SHP77 (cell line): ENCODE data around the gene C1QL1.

Source experiments
- DNase-seq, 2 experiments: peaks; one replicate each; lab custom pipeline; 2025; lab: John Stamatoyannopoulos, UW

The C1QL1 gene

DNA sequence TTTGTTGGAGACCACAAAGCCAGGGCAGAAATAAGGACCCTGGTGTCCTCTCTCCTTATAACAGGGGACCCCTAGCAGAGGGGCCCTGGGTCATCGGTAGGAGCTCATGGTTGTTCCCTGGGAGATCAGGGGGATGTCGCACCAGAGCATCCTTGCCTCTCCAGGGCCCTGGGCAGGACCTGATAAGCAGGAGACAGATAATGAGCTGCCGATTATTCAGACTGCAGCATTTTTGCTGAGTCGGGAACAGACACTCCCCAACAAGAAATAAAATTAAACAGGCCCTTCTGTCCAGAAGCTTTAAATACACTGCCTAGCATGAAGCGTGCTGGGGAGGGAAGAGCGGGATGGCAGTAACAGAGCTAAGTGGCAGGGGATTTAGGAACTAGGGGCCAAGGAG lies 37.4 kb downstream of the C1QL1 start:
- DNase-seq = no peak

DNA sequence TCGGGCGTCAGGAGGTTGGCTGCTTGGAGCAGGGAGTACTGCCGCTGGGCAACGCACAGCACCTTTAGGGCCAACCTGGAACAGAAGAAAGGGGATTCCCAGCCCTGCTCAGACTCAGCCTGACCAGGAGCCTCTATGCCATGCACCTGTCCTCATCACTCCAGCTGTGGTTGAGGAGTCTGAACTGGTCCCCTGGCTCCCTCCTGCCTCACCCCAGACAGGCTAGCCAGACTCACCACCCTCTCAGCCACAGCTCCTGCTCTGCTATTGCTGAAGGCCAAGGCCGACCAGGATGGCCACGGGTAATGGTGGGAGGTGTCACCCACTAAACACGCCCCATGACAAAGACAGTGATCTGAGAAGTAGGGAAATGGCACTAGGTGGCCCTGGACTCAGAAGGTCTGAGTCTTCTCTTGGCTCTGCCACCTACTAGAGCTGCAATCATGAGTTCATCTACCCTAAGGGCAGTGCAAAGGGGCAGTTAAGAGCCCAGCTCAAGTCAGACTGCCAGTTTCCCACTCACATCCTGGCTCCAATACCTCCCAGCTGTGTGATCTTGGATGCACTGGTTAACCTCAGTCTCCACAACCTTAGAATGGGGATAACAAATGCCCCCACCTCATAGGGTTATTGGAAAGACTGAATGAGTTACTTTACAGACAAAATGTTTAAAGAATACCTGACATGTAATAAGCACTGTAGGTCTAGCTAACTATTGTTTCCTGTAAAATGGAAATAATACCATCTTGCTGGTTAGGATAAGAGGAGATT lies 39.0 kb downstream of the C1QL1 start:
- no peak for DNase-seq

DNA sequence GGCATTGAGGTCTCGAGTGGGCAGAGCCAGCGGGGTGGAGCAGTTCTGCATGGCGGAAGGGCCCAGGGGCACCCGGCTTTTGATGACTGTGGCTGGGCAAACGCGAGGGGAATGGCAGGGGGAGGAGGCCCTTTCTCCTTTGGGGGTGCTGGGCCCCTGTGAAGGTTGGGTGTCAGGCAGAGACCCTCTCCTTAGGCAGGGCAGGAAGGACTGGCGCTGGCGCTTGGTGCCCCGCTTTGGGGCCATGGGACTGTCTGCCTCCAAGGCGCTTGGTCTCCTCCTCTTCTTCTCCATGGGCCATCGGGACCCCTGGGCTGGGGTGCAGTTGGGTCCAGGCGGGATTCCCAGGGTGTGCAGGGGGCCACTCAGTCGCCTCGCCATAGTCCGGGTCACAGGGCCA lies 40.0 kb downstream of the C1QL1 start:
- DNase-seq = no peak

DNA sequence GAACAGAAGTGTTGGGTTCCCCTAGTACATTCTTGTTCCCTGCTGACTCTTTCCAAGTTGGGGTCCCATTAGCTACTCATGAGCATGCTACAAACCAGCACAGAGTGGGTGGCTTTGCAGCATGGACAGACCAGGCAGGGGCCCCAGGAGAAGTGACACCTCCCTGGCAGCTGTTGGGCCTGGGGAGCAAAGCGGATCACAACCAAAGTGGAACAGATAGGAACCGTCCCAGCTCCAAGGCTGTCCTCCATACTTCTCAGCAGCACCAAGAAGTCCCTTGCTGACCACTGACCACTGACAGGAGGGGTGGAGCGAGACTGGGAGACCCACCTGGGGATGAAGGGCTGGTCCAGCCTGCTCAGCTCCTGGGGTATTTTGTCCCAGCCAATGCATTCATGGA lies 40.4 kb downstream of the C1QL1 start:
- no peak for DNase-seq

DNA sequence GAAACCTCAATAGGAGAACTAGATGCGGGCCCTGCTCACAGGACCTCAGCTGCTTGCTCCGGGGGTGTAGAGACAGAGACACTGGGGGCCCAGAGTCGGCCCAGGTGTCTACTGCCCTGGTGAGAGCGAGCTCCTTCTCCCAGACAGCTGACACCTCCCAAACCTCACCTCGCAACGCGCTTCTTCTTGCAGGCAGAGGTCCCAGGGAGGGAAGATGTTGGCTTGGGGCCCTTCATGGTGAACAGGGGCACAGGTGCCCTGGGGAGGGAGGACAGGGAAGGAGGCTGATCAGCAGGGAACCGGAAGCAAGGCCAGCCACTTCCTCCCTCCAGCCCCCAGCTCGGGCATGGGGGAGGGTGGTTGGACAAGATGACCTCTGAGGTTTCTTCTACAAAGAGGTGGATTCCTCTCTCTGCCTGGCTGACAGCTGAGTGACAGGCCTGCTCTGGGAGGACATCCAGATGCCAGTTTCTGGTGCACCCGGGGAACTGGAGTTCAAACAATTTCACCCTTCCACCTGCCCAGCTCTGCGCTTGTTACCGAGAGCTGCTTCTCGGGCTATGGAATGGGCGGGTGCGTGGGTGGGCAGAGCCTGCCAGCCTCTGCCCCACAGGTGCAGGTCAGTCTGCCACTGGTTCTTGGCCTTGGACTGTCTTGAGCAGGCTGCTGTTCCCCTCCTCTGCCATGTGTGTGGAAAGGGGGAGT lies 41.1 kb downstream of the C1QL1 start:
- no peak for DNase-seq

DNA sequence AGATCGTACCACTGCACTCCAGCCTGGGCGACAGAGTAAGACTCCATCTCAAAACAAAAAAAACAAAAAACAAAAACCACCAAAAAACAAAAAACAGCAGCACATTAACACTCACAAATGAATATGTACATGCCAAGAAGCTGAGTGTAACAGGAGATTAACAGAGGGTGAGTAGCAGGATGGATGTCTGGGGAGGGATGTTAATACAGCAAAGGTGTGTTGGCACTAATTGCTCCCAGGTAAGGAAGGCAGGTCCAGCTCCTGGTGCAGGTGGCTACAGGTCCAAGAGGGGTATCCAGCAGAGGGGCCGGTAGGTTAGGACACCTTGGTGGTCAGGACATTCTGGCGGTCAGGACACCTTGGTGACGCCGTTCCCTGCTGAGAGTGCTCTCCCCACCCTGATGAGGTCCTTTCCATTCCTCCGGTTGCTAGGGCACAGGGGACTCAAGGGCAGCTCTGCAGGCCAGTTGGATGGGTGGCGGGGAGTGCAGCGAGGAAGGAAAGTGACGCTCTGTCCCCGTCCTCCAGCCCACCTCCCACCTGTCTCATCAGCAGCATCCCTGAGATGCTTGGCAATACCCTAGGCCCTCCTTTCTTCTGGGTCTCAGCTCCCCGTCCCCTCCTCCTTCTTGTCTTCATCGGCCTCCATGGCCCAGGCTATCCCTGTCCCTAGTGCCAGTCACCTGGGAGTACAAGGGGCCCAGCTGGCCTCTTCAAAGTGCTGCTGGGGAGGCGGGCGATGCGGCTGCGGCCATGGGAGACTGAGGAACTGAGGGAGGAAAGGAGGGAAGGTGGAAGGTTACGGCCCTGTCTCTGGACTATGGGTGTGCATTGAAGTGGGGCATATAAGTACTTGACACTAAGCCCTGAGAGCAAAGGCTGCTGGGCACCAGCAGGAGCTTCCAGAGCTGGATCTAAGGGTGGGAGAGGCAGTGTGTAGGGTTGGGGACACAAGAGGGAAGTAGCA lies 42.1 kb downstream of the C1QL1 start:
- no peak for DNase-seq

DNA sequence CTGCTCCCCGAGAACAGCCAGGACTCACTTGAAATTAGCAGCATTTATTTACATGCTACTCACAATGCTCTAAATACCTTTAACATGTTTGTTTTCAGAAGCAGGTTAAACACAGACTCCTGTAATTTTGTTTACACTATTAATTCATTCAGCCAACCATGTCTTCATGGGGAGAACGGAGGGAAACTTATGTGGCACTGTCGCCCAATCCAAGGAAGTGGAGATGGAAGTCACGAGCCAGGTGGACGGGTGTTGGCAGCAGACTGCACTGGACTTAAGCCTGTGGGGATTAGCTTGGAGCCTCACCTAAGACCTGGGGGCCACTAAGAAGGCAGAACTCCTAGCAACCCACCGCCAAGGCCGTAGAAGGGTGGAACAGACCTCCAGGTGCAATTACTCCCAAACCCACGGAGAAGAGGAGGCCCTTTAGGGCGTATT lies 44.0 kb downstream of the C1QL1 start:
- no peak for DNase-seq

DNA sequence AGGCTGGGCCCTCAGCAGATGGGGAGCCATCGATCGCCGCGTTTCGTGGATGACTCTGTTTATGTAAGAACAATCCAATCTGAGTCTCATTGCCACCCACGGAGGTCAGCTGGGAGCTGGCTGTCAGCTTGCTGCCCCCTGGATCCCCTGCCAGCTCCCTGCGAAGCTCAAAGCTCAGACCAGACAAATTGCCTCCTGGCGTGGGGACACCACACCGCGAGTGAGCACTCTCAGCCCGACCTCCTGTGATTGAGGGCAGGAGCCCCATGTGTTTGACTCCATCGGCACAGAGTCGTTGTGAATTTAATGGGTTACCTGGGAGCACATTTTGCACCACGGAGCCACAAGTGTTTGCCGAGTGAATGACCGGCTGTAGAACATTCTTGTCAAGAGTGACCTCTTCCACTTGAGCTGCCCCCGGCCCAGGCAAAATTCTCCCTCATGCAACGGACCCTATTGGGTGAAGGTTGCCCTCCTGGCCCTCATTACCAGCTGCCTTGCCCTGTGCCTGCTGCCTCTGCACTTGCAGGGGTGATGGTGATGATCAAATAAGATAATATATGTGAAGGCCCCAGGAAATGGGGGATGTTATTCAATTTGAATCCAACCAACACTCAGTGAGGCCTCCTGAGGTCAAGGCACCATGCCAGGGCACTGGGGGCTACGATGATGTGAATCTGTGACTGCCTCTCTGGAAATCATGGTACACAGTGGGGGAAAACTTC lies 45.2 kb downstream of the C1QL1 start:
- DNase-seq = no peak

DNA sequence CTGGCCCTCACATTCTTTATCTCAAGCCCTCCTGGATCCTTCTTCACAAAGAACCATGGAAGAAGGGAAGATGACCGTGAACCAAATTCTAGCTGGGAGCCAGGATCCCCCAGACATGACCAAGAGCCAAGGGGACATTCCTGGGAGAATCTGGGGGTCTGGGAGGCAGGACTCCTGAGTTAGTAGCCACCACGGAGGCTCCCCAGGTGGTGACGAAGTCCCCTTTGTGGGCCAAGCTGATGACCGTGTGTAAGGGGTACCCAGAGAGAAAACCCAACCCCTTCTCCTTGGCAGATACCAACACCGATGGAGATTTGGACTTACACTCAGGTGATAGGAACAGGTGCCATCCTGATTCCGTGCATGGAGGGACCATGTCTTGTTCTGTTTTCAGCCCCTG lies 46.0 kb downstream of the C1QL1 start:
- no peak for DNase-seq

DNA sequence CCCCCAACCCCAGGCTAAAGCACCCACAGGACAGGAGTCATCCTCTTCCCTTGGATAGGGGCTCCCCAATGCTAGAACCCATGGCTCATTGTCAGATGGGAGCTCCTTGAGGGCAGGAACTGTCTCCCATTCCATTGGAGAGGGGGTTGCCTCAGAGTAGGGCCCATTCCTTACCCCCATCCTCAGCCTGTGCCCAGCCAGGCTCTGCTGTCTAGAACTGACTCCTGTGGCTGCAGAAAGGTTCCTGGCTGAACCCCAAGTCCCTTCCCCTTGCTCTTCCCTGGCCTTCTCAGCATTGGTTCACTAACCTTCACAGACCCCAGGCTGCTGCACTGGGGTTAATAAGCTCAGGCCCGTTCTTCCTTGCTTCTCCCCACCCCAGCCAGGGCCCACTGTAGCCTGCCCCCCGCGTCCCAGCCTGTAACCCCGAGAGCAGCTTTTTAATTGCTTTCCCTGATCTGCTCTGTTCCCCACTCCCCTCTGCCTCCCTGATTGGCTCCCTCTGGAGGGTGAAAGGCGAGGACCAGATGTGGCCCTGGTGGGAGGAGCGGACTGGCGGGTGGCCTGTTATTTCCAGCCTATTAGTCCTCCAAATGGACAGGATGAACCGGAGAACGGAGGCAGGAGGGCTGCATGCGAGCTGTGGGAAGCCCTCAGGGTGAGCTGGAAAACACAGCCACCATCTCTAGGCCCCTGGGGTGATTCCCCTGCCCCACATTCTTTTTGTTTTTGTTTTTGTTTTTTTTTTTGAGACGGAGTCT lies 46.8 kb downstream of the C1QL1 start:
- no peak for DNase-seq

DNA sequence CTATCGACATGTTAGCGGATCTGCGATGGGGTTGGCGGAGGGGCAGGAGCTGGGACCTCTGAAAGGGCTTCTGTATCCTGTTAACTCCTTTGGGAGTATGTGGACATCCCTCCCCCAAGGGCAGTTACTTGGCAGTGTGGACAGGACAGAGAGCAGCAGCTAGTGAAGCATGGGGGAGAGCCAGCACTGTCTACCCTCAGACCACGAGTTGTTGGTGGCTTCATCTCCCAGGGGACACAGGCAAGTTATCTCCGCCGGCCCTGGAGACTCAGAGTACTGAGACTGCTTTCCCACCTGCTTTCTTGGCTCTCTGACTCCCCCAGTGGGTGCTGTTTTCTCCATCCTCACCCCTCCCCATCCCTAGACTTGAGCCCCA lies 47.5 kb downstream of the C1QL1 start:
- DNase-seq = no peak

DNA sequence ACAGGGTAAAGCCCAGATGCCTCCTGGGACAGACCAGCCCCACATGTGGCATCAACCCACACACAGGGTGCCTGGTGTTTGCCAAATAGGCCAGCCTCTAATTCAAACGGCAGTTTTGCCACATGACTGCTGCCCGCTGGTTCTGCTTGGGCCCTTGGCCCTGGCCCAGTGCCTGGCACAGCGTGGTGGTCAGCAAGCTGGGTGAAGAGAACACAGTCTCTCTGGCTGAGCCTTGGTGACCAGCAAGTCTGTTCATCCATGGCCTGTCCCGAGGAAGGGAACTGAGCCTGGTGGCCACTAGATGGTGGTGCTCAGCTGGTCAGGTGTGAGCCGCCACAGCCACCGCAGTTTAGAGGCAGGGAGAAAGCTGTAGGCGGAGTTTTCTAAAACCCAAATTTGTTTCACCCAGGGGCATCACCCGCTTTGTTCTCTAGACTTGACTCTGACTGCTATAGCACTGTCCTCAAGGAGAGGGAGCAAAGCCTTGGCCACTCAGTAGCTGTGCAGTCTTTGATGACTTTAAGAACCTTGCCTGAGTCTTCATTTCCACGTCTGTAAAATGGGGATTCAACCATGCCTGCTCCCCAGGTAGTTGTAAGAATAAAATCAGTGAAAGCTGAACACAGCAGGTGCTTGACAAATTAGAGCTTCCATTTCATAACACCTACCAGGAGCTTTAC lies 48.1 kb downstream of the C1QL1 start:
- DNase-seq = peak; percentile 71 to 83

DNA sequence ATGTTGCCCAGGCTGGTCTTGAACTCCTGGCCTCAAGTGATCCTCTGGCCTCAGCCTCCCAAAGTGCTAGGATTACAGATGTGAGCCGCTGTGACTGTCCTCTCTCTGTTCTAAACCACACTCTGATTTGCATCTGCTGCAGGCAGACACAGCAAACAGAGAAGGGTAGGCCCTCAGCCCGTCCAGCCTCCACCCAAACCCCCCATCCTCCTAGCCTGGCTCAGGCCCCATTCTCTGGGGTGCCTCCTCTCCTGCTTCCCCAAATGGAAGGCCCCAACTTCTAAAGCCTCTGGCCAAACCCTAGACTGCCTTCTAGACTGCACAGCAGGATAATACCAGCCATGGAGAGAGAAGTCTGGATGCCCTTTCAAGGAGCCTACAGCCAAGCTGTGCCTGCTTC lies 48.7 kb downstream of the C1QL1 start:
- no peak for DNase-seq

DNA sequence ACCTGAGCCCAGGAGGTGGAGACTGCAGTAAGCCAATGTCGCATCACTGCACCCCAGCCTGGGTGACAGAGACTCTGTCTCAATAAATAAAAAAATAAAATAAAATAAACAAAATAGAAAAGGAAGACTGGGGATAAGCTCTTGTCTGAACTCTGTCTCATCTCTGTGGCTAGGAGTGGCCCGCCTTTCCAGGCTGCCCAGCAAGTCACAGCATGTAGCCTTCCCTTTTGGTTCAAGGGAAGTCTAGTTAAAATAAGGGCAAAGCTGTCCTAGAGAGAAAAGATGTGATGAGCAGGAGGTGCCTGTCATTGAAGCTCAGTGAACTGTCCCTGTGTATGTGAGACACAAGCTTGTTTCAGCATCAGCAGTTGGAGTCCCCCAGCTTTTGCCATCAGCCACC lies 50.1 kb downstream of the C1QL1 start:
- DNase-seq = no peak

DNA sequence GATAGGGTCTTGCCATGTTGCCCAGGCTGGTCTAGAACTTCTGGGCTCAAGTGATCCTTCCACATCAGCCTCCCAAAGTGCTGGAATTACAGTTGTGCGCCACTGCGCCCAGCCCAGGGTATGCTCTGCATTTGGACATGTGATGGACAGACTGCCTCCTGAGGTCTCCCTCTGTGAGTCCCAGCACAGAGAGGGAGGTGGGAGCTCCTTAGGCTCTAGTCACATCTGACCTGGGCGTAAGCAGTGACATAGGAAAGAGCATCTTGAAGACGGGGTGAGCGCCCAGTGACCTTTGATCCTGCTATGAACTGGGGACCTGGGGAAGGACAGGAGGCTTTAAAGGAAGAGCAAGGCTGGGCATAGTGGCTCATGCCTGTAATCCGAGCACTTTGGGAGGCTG lies 50.6 kb downstream of the C1QL1 start:
- DNase-seq = no peak

DNA sequence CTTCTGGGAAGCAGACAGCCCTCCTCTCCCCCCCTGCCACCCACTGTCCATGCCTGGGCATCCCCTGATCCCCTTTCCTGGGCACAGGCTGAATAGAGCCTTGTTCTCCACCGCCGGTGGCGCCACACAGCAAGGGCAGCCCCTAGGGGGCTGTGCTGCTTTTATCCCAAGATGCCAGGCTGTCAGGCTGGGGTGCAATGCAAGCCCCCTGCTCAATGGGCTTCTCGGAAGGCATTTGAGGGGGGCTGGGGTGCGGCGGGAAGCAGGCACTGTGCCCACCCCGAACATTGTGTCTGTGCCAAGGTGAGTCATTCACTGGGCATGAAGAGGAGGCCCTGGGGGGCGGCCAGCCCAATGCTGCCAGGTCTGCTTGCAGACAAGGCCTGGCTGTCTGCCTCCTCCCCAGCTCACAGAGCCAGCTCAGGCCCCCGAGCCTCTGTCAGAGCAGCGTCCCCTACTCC lies 51.3 kb downstream of the C1QL1 start:
- DNase-seq = no peak

DNA sequence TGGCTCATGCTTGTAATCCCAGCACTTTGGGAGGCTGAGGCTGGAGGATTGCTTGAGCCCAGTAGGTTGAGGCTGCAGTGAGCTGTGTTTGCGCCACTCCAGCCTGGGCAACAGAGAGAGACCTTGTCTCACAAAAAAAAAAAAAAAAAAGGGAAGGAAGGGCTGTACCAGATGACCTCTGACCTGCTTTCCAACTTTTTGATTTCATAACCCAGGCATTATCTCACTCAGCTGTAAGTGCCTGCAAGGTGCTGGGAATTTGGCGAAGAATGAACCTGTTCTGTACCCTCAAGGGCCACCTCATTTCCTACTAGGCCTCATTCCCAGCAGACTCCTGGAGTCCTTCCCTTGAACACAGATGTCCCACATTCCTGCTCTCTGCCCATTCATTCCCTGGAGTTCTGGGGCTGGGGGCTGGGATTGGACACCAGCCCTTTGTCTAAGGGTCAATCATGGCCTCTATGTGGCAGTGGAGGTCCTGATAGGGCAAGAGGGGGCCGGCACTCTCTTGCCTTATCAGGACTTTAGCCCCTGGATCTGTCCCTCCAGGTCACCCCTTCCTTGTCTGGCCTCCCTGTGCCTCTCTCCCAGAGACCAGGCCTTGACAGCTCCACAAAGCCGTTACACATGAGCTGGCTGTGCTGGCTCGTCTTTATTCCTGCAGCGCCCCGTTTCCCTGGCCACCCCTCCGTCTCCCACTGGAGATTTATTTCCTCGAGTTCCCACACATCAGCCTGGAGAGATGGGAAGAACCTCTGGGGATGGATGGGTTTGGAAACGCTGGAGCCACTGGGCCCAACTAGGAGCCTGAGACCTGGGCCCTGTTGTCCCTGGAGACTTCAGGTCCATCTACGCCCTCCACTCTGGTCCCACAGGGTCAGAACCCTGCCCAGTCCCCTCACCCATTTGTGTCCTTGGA lies 52.0 kb downstream of the C1QL1 start:
- DNase-seq = no peak

DNA sequence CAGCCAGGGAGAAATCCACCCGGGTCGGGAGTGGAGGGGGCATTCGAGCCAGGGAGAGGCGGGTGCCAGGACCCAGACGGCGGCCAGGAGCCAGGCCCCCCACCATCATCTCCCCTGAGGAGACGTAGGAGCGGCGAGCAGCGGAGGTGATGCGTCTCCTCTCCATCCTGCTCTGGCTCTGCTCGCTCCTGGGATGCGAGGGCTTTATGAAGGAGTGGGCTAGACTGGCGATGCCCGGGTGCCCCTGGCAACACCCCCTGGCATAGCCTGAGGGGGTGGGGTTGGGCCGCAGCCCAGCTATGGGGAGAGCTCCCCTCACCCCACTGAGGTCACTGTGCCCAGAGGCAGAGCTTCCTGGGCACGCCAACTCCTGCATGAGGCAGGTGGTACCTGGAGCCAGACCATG lies 52.8 kb downstream of the C1QL1 start, which contains the start of gene GFAP:
GFAP (minus strand) TSS at position 180 of the 406 bp plus-strand sequence; CDS start at position 166, 14 bp downstream.
- no peak for DNase-seq

DNA sequence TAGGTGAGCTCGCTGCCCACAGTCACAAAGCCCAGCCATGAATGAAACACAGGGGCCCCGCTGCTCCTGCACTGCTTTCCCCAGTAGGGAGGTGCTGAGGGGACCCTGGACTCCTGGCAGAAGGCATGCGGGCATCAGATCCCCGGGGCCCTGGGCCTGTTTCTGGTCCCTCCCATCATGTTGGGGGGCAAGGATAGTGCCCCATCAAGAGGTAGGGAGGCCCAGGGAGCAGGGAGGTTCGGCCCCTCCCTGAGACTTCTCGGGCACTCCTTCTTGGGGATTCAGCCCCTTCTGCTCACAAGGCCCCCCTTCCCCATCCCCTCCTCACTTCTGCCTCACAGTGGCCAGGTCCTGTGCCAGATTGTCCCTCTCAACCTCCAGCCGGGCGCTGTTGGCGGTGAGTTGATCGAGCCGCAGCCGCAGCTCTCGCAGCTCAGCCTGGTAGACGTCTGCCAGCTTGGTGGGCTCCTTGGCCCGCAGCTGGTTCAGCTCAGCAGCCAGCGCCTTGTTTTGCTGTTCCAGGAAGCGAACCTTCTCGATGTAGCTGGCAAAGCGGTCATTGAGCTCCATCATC lies 53.3 kb downstream of the C1QL1 start:
- DNase-seq = no peak
